ENCODE data around the gene COL5A1. TPM values are rescaled to one million over a fixed set of nuclear protein-coding genes. Genes with fewer than 3 reads are reported as not detected.

COL5A1 gene
- polyA plus RNA-seq, 1 donor (not counting 4 experiments of a cell fraction or from before 2014, with no cell fraction given) = 3.1 TPM

GRCh38 chr9:134880484-134881312 lies 239.1 kb downstream of the COL5A1 start, which contains the start of gene FCN2:
TSS of gene FCN2 (plus strand) at chr9:134880810. CDS start at chr9:134880822, 12 bp downstream.
- dilution Hi-C loops (cut with MboI; ENCODE audit: extremely low pct_ligation_motif_present, low sequenced_read_pairs) = no loop called here
- Histone ChIP-seq H3K4me3 (ENCODE audit: control insufficient read depth in 2 of 3, extremely low read depth in 1 of 3, insufficient read depth in 2 of 3, low read depth in 1 of 3, low read length in 3 of 3) (no peak within 1 kb of the TSS), H3K27ac (ENCODE audit: control insufficient read depth, insufficient read depth, low read length) (no peak within 1 kb of the TSS), H3K9me3 (ENCODE audit: control insufficient read depth, low read depth, low read length) (no peaks in the 10 kb centered on the region), H4K20me1 (ENCODE audit: control insufficient read depth, extremely low read depth, insufficient read depth, low read length) (no peaks in the 10 kb centered on the region), H3K4me2 (ENCODE audit: control insufficient read depth, extremely low read depth, insufficient read depth, low read depth, low read length) (no peak within 1 kb of the TSS), H3K9me1 (ENCODE audit: control insufficient read depth, extremely low read depth, insufficient read depth, low read length) (no peaks in the 10 kb centered on the region), H3K36me3 (ENCODE audit: control insufficient read depth in 2 of 2, extremely low read depth in 1 of 2, insufficient read depth in 2 of 2, low read length in 2 of 2) (no peaks in the 10 kb centered on the region), H3K4me1 (ENCODE audit: control insufficient read depth, extremely low read depth, insufficient read depth, low read length) (no peaks in the 10 kb centered on the region), H3K79me2 (ENCODE audit: control insufficient read depth, insufficient read depth, low read length) (no peaks in the 10 kb centered on the region), H2AFZ (ENCODE audit: control insufficient read depth, low read length) (no peak within 1 kb of the TSS), H3K27me3 (ENCODE audit: control insufficient read depth, extremely low read depth, insufficient read depth, low read length) (peaks cover 9% of the 10 kb centered on the region), H3K9ac (ENCODE audit: control insufficient read depth, extremely low read depth, insufficient read depth, low read length) (no peak within 1 kb of the TSS)
- FAIRE-seq (no peak), DNase-seq (ENCODE audit: low read depth, low spot score) (no peak)
- TF ChIP-seq CTCF (optimal IDR thresholded peaks at IDR 0.05 in 1 of 3, IDR thresholded peaks at IDR 0.05 in 1 of 3, conservative IDR thresholded peaks at IDR 0.05 in 1 of 3; ENCODE audit: extremely low read depth in 1 of 3, insufficient read depth in 2 of 3, low read length in 3 of 3) (no peak), EZH2 (IDR thresholded peaks at IDR 0.05; ENCODE audit: low read length) (no peak)

GRCh38 chr9:134881313-134881670 lies 239.7 kb downstream of the COL5A1 start:
- no peaks in the 10 kb centered on the region for H3K9me3 ChIP-seq (ENCODE audit: control insufficient read depth, low read depth, low read length)
- no peak overlapping the region for H3K4me2 ChIP-seq (ENCODE audit: control insufficient read depth, extremely low read depth, insufficient read depth, low read depth, low read length)
- H3K79me2 ChIP-seq (ENCODE audit: control insufficient read depth, insufficient read depth, low read length) = no peaks in the 10 kb centered on the region
- no peak overlapping the region for H3K9ac ChIP-seq (ENCODE audit: control insufficient read depth, extremely low read depth, insufficient read depth, low read length)
- peaks cover 9% of the 10 kb centered on the region for H3K27me3 ChIP-seq (ENCODE audit: control insufficient read depth, extremely low read depth, insufficient read depth, low read length)
- H3K4me3 ChIP-seq (ENCODE audit: control insufficient read depth in 2 of 3, extremely low read depth in 1 of 3, insufficient read depth in 2 of 3, low read depth in 1 of 3, low read length in 3 of 3) = no peak overlapping the region
- H2AFZ ChIP-seq (ENCODE audit: control insufficient read depth, low read length) = no peak overlapping the region
- FAIRE-seq (no peak), DNase-seq (ENCODE audit: low read depth, low spot score) (no peak)
- TF ChIP-seq CTCF (optimal IDR thresholded peaks at IDR 0.05 in 1 of 3, IDR thresholded peaks at IDR 0.05 in 1 of 3, conservative IDR thresholded peaks at IDR 0.05 in 1 of 3; ENCODE audit: extremely low read depth in 1 of 3, insufficient read depth in 2 of 3, low read length in 3 of 3) (no peak), EZH2 (IDR thresholded peaks at IDR 0.05; ENCODE audit: low read length) (no peak)
- dilution Hi-C loops (cut with MboI; ENCODE audit: extremely low pct_ligation_motif_present, low sequenced_read_pairs) = no loop called here
- H3K36me3 ChIP-seq (ENCODE audit: control insufficient read depth in 2 of 2, extremely low read depth in 1 of 2, insufficient read depth in 2 of 2, low read length in 2 of 2) = no peaks in the 10 kb centered on the region
- no peaks in the 10 kb centered on the region for H4K20me1 ChIP-seq (ENCODE audit: control insufficient read depth, extremely low read depth, insufficient read depth, low read length)
- no peaks in the 10 kb centered on the region for H3K4me1 ChIP-seq (ENCODE audit: control insufficient read depth, extremely low read depth, insufficient read depth, low read length)
- no peaks in the 10 kb centered on the region for H3K9me1 ChIP-seq (ENCODE audit: control insufficient read depth, extremely low read depth, insufficient read depth, low read length)
- H3K27ac ChIP-seq (ENCODE audit: control insufficient read depth, insufficient read depth, low read length) = no peak overlapping the region
